ENCODE measurements around the gene HMCES. TPM values are rescaled to one million over a fixed set of nuclear protein-coding genes. Genes with fewer than 3 reads are reported as not detected.
A peak's percentile ranks its signal among the peaks of the same experiment; 100 is the strongest.

HMCES gene
- total RNA-seq, 2 experiments from 2014 or later, result 54.5 to 57.8 TPM

DNA sequence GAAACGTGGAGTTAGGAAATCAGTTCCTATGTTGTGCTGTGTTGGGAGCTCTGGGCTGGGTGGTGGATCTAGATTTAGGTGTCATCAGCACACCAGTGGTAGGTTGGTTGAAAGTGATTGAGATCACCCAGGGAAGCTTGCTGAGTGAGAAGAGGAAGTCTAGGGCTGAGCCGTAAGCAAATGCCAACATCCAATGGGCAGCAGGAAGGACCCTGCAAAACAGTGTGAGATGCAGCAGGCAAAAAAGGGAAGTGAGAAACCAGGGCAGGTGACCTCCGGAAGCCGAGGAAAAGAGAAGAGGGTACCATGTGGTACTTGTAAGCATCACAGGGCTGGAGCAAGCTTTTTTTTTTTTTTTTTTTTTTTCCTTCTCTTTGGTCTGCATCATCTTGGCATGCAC, 45.1 kb upstream of the HMCES start:
- no peak for ATAC-seq

DNA sequence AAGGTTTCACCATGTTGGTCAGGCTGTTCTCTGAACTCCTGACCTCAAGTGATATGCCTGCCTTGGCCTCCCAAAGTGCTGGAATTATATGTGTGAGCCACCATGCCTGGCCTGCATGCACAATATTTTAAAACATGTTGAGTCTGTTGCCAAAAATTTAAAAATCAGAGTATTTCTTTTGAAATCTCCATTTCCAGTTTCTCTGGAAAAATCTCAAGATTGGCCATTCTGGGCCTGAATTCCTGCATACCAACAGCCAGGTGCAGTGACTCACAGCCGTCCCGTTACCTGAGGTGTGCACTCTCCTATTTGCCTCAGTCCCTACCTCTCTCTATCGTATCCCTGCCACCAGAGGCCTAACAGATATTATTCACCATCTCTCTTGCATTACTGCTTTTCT, 44.2 kb upstream of the HMCES start:
- intact Hi-C loops (cut with micrococcal nuclease), result no loop called here
- Mint-ChIP-seq H3K27ac (no peak overlapping the region), H3K27me3 (peaks cover 3% of the 10 kb centered on the region), H3K36me3 (ENCODE audit: low read depth) (no peaks in the 10 kb centered on the region), H3K4me1 (ENCODE audit: low read depth) (peaks cover 26% of the 10 kb centered on the region), H3K4me3 (no peak overlapping the region), H3K9me3 (no peaks in the 10 kb centered on the region)
- CTCF ChIA-PET, result no interaction called here
- POLR2A ChIA-PET, result no interaction called here
- TF ChIP-seq, protein P1, sequence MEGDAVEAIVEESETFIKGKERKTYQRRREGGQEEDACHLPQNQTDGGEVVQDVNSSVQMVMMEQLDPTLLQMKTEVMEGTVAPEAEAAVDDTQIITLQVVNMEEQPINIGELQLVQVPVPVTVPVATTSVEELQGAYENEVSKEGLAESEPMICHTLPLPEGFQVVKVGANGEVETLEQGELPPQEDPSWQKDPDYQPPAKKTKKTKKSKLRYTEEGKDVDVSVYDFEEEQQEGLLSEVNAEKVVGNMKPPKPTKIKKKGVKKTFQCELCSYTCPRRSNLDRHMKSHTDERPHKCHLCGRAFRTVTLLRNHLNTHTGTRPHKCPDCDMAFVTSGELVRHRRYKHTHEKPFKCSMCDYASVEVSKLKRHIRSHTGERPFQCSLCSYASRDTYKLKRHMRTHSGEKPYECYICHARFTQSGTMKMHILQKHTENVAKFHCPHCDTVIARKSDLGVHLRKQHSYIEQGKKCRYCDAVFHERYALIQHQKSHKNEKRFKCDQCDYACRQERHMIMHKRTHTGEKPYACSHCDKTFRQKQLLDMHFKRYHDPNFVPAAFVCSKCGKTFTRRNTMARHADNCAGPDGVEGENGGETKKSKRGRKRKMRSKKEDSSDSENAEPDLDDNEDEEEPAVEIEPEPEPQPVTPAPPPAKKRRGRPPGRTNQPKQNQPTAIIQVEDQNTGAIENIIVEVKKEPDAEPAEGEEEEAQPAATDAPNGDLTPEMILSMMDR (IDR thresholded peaks at IDR 0.05), result no peak
- DNase-seq (no peak), ATAC-seq (no peak)

More for the DNA sequence above, 45.1 kb upstream of the HMCES start:
- H3K27me3 Mint-ChIP-seq, result peaks cover 3% of the 10 kb centered on the region
- H3K4me3 Mint-ChIP-seq, result no peak overlapping the region
- POLR2A ChIA-PET, result interaction anchor here (1.8 kb wide), 1 partner anchor 82 kb away, joined by 5 read pairs; a partner anchor contains a TSS
- peaks cover 17% of the 10 kb centered on the region for H3K4me1 Mint-ChIP-seq (ENCODE audit: low read depth)
- no peaks in the 10 kb centered on the region for H3K36me3 Mint-ChIP-seq (ENCODE audit: low read depth)
- H3K27ac Mint-ChIP-seq, result peak overlapping the region; percentile 25
- TF ChIP-seq, protein P1 (IDR thresholded peaks at IDR 0.05), result no peak
- no peaks in the 10 kb centered on the region for H3K9me3 Mint-ChIP-seq
- DNase-seq, result no peak
- CTCF ChIA-PET, result no interaction called here
- intact Hi-C loops (cut with micrococcal nuclease), result no loop called here

DNA sequence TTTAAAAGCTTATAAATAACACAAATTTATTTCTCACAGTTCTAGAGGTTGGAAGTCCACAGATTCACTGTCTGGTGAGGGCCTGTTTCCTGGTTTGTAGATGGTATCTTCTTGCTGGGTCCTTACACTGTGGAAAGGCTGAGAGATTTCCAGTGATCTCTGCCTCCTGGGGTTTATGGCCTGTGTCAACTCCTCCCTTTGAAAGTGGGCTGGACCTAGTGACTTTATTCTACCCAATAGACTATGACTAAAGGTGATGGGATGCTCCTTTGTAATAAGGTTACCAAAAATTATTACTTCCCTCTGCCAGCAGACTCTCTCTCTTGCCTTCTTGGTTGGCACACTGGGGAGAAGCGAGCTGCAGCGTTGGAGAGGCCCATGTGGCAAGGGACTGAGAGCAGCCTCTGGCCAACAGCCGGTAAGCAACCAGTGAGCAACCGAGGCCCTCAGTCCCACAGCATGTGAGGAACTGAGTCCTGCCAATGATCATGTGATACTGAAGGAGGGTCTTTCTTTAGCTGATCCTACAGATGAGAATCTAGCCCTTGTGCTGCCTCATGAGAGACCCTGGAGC, 43.2 kb upstream of the HMCES start:
- H3K27ac Mint-ChIP-seq, result no peak overlapping the region
- peaks cover 3% of the 10 kb centered on the region for H3K27me3 Mint-ChIP-seq
- no peak overlapping the region for H3K4me3 Mint-ChIP-seq
- TF ChIP-seq, protein P1 (IDR thresholded peaks at IDR 0.05), result no peak
- ChIA-PET CTCF (interaction anchor here (1.2 to 1.4 kb wide), 2 partner anchors 10 to 265 kb away, joined by 3 to 5 read pairs; no protein-coding TSS in a partner anchor), POLR2A (no interaction called here)
- DNase-seq (no peak), ATAC-seq (no peak)
- peaks cover 26% of the 10 kb centered on the region for H3K4me1 Mint-ChIP-seq (ENCODE audit: low read depth)
- H3K36me3 Mint-ChIP-seq (ENCODE audit: low read depth), result no peaks in the 10 kb centered on the region
- no peaks in the 10 kb centered on the region for H3K9me3 Mint-ChIP-seq
- intact Hi-C loops (cut with micrococcal nuclease), result no loop called here

DNA sequence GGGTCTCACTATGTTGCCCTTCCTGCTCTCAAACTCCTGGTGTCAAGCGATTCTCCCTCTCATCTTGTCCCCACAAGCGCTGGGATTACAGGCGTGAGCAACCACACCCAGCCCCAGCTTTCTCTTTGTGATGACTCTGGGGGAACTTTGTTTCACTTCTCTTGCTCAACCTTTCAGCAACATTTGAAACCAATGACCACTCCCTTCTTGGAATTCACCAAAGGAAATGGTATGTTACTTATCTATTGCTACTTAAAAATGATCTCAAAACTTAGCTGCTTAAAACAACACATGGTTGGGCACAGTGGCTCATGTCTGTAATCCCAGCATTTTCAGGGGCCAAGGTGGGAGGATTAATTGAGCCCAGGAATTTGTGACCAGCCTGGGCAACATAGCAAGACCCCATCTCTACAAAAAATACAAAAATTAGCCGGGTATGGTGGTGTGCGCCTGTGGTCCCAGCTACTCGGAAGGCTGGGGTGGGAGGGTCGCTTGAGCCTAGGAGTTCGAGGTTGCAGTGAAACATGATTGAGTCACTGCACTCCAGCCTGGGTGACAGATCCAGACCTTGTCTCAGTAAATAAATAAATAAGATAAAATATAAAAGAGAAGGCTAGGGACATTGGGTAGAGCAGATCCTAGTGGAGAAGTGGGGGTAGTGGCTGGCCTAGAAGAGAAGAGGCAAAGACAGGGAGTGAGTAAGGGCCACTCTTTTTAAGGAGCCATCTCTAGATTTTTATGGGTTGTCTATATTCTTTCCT, 39.5 kb upstream of the HMCES start:
- TF ChIP-seq, protein P1 (IDR thresholded peaks at IDR 0.05), result no peak
- ChIA-PET CTCF (interaction anchor here (1.0 to 2.6 kb wide), 8 partner anchors 11 to 610 kb away, joined by 3 to 14 read pairs (median 4); partner anchors contain the start of genes ACAD9 and COPG1), POLR2A (interaction anchor here (0.5 to 2.5 kb wide), 6 partner anchors 10 to 85 kb away, joined by 3 to 10 read pairs (median 3); partner anchors contain the start of gene COPG1)
- no peaks in the 10 kb centered on the region for H3K9me3 Mint-ChIP-seq
- H3K36me3 Mint-ChIP-seq (ENCODE audit: low read depth), result no peaks in the 10 kb centered on the region
- H3K4me1 Mint-ChIP-seq (ENCODE audit: low read depth), result peaks cover 17% of the 10 kb centered on the region
- no peak overlapping the region for H3K4me3 Mint-ChIP-seq
- H3K27me3 Mint-ChIP-seq, result no peaks in the 10 kb centered on the region
- ATAC-seq, result peak; percentile 82
- DNase-seq, result peak; percentile 59
- intact Hi-C loops (cut with micrococcal nuclease), result no loop called here
- peak overlapping the region; percentile 86 for H3K27ac Mint-ChIP-seq

DNA sequence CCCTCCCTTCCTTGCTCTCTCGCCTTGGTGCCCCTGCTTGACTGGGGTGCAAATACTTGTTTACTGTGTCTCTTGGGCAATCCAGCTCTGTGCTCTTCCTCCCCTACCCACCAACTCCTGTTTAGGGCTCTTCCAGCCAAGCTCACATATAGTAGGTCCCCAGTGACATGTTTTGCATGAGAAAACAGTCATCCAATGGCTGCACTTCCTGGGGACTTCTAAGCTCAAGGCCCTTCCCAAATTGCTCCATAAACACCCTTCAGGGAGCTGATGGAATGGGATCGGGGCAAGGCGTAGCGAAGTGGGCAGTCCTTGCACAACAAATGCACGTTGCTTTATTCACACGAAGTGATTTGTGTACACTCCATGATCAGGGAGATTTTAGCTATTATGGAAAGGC, 38.7 kb upstream of the HMCES start:
- peaks cover 17% of the 10 kb centered on the region for H3K4me1 Mint-ChIP-seq (ENCODE audit: low read depth)
- H3K36me3 Mint-ChIP-seq (ENCODE audit: low read depth), result no peaks in the 10 kb centered on the region
- ChIA-PET CTCF (interaction anchor here (1.0 to 2.6 kb wide), 6 partner anchors 11 to 360 kb away, joined by 3 to 14 read pairs (median 4); partner anchors contain the start of gene ACAD9), POLR2A (interaction anchor here (0.7 to 2.5 kb wide), 3 partner anchors 9 to 180 kb away, joined by 3 to 10 read pairs (median 8); partner anchors contain the start of gene COPG1)
- DNase-seq, result no peak
- H3K27me3 Mint-ChIP-seq, result no peaks in the 10 kb centered on the region
- H3K4me3 Mint-ChIP-seq, result no peak overlapping the region
- intact Hi-C loops (cut with micrococcal nuclease), result no loop called here
- TF ChIP-seq, protein P1 (IDR thresholded peaks at IDR 0.05), result no peak
- ATAC-seq, result no peak
- H3K9me3 Mint-ChIP-seq, result no peaks in the 10 kb centered on the region
- H3K27ac Mint-ChIP-seq, result no peak overlapping the region
